GM23338 (cell line): ENCODE results near the gene SLC13A4. TPM values are rescaled to one million over a fixed set of nuclear protein-coding genes. Genes with fewer than 3 reads are reported as not detected.

ENCODE experiments used
- ATAC-seq: fragments of 200-7000 bp; cut with Tn5 transposase; 3 replicates; pipeline ENCODE4 v1.9.1; 2020
- DNase-seq: peaks from one replicate; pipeline ENCODE4 v3.0.0-alpha.2; 2015; ENCODE audit warnings: low spot score
- H2AFZ ChIP-seq: fragments of 200-600 bp; sonication (generic); 2 replicates; pipeline ENCODE4 v1.8.0; 2016; ENCODE audit warnings: antibody characterized with exemption, mild to moderate bottlenecking, moderate library complexity
- H3F3A ChIP-seq: fragments of 200-600 bp; sonication (generic); replicated peaks from 2 replicates; pipeline ENCODE4 v1.8.0; 2017; ENCODE audit warnings: antibody characterized with exemption, mixed run types, low read depth
- H3K27ac ChIP-seq: fragments of 200-600 bp; sonication (generic); 2 replicates; pipeline ENCODE4 v1.6.1; 2016; ENCODE audit warnings: low read depth
- H3K27me3 ChIP-seq: fragments of 200-600 bp; sonication (generic); 2 replicates; pipeline ENCODE4 v1.8.0; 2016; ENCODE audit warnings: mild to moderate bottlenecking, mixed run types, moderate library complexity; ENCODE audit not compliant: insufficient read depth
- H3K36me3 ChIP-seq: fragments of 200-600 bp; sonication (generic); 2 replicates; pipeline ENCODE4 v1.8.0; 2016; ENCODE audit warnings: mild to moderate bottlenecking; ENCODE audit not compliant: insufficient read depth
- H3K4me1 ChIP-seq: fragments of 200-600 bp; sonication (generic); 2 replicates; pipeline ENCODE4 v1.8.0; 2016; ENCODE audit warnings: mild to moderate bottlenecking, moderate library complexity; ENCODE audit not compliant: insufficient read depth
- H3K4me2 ChIP-seq: fragments of 200-600 bp; sonication (generic); 2 replicates; pipeline ENCODE4 v1.7.1; 2017; ENCODE audit warnings: mixed run types
- H3K4me3 ChIP-seq: fragments of 200-600 bp; sonication (generic); 2 replicates; pipeline ENCODE4 v1.6.1; 2016; ENCODE audit warnings: mixed run types
- H3K79me2 ChIP-seq: fragments of 200-600 bp; sonication (generic); replicated peaks from 2 replicates; pipeline ENCODE4 v1.8.0; 2017; ENCODE audit warnings: mild to moderate bottlenecking; ENCODE audit not compliant: insufficient read depth
- H3K9me2 ChIP-seq: fragments of 200-600 bp; sonication (generic); 2 replicates; pipeline ENCODE4 v1.8.0; 2017; ENCODE audit not compliant: insufficient read depth
- H4K20me1 ChIP-seq: fragments of 200-600 bp; sonication (generic); replicated peaks from 2 replicates; pipeline ENCODE4 v1.8.0; 2017; ENCODE audit warnings: mild to moderate bottlenecking; ENCODE audit not compliant: insufficient read depth
- H3K27ac Mint-ChIP-seq: 2 replicates; pipeline ENCODE4 v1.8.0; 2020; ENCODE audit warnings: inconsistent platforms, mild to moderate bottlenecking, moderate library complexity, mixed read lengths
- H3K27me3 Mint-ChIP-seq: 3 replicates; pipeline ENCODE4 v1.8.0; 2022; ENCODE audit warnings: low read depth, mild to moderate bottlenecking, moderate library complexity, mixed read lengths, inconsistent platforms; ENCODE audit not compliant: insufficient read depth, poor library complexity
- H3K36me3 Mint-ChIP-seq: 3 replicates; pipeline ENCODE4 v1.8.0; 2021; ENCODE audit warnings: low read depth, mild to moderate bottlenecking, inconsistent platforms, moderate library complexity, mixed read lengths
- H3K4me1 Mint-ChIP-seq: 3 replicates; pipeline ENCODE4 v1.8.0; 2020; ENCODE audit warnings: mild to moderate bottlenecking, inconsistent platforms, mixed read lengths
- H3K4me3 Mint-ChIP-seq: 3 replicates; pipeline ENCODE4 v1.8.0; 2021; ENCODE audit warnings: moderate library complexity, mild to moderate bottlenecking, inconsistent platforms, mixed read lengths
- H3K9me3 Mint-ChIP-seq: 3 replicates; pipeline ENCODE4 v1.8.0; 2020; ENCODE audit warnings: moderate library complexity, mild to moderate bottlenecking, inconsistent platforms, mixed read lengths
- CREB1 ChIP-seq: fragments of 250-450 bp; sonication (Bioruptor Pico); IDR thresholded peaks from 2 replicates; pipeline ENCODE4 v1.5.0; 2020; ENCODE audit warnings: low read depth, mild to moderate bottlenecking, moderate library complexity
- EZH2 ChIP-seq: fragments of 200-600 bp; sonication (generic); IDR thresholded peaks from one replicate; pipeline ENCODE4 v1.8.0; 2017; ENCODE audit warnings: antibody characterized with exemption, mild to moderate bottlenecking, low read depth; ENCODE audit not compliant: unreplicated experiment
- EZH2phosphoT487 ChIP-seq: fragments of 200-600 bp; sonication (generic); IDR thresholded peaks from one replicate; pipeline ENCODE4 v1.8.1; 2018; ENCODE audit warnings: antibody characterized with exemption; ENCODE audit not compliant: unreplicated experiment
- JUNB ChIP-seq: IDR thresholded peaks from one replicate; pipeline ENCODE4 v1.6.1; 2016; ENCODE audit warnings: antibody characterized with exemption; ENCODE audit not compliant: unreplicated experiment
- NANOG ChIP-seq: IDR thresholded peaks from 2 replicates; pipeline ENCODE4 v1.6.1; 2016; ENCODE audit warnings: antibody characterized with exemption, borderline replicate concordance
- POLR2AphosphoS5 ChIP-seq: IDR thresholded peaks from 2 replicates; pipeline ENCODE4 v1.6.1; 2016; ENCODE audit warnings: antibody characterized with exemption, low read depth
- STAT1 ChIP-seq: IDR thresholded peaks from one replicate; pipeline ENCODE4 v1.6.1; 2016; ENCODE audit warnings: antibody characterized with exemption; ENCODE audit not compliant: unreplicated experiment
- ZNF114 ChIP-seq: fragments of 250-450 bp; sonication (Bioruptor Pico); IDR thresholded peaks from 2 replicates; pipeline ENCODE4 v1.5.0; 2020; ENCODE audit warnings: mild to moderate bottlenecking, moderate library complexity
- ZNF331 ChIP-seq: fragments of 250-450 bp; sonication (Bioruptor Pico); IDR thresholded peaks from 2 replicates; pipeline ENCODE4 v1.5.0; 2020; ENCODE audit warnings: low read depth, mild to moderate bottlenecking, moderate library complexity
- polyA plus RNA-seq: library from polyadenylated mRNA; unstranded; fragments of >200 nt; fragmentation: Nextera tagmentation; extraction: Ambion mirVana; gene quantifications from 2 replicates; pipeline ENCODE4 v1.2.1, GENCODE V29; 2016
- total RNA-seq: library from RNA; depleted of rRNA; stranded (reverse); fragments of >200 nt; shearing (Covaris generic); gene quantifications from 2 replicates; pipeline ENCODE4 v1.2.3, GENCODE V29; 2014
- TF ChIP-seq, protein P1 (sequence below): IDR thresholded peaks from one replicate; pipeline ENCODE4 v1.6.1; 2018; ENCODE audit warnings: antibody characterized with exemption; ENCODE audit not compliant: unreplicated experiment
- TF ChIP-seq, protein P2 (sequence below): IDR thresholded peaks from 2 replicates; pipeline ENCODE4 v1.6.1; 2016; ENCODE audit warnings: antibody characterized with exemption
- TF ChIP-seq, protein P3 (sequence below): fragments of 250-450 bp; sonication (Bioruptor Pico); IDR thresholded peaks from 2 replicates; pipeline ENCODE4 v1.5.0; 2020; ENCODE audit warnings: mild to moderate bottlenecking, moderate library complexity
- TF ChIP-seq, protein P4 (sequence below), 2 experiments: fragments of 200-600 bp in 1 of 2; sonication (generic) in 1 of 2; conservative IDR thresholded peaks; 2 replicates each; pipeline versions ENCODE4 v1.5.1 to v1.6.1; 2016 to 2017; ENCODE audit warnings: antibody characterized with exemption in 2 of 2, low read depth in 2 of 2, mild to moderate bottlenecking in 2 of 2, moderate library complexity in 1 of 2

Gene SLC13A4
- total and polyA plus RNA-seq, 2 experiments from 2014 or later: 1.7 to 2.3 TPM

DNA sequence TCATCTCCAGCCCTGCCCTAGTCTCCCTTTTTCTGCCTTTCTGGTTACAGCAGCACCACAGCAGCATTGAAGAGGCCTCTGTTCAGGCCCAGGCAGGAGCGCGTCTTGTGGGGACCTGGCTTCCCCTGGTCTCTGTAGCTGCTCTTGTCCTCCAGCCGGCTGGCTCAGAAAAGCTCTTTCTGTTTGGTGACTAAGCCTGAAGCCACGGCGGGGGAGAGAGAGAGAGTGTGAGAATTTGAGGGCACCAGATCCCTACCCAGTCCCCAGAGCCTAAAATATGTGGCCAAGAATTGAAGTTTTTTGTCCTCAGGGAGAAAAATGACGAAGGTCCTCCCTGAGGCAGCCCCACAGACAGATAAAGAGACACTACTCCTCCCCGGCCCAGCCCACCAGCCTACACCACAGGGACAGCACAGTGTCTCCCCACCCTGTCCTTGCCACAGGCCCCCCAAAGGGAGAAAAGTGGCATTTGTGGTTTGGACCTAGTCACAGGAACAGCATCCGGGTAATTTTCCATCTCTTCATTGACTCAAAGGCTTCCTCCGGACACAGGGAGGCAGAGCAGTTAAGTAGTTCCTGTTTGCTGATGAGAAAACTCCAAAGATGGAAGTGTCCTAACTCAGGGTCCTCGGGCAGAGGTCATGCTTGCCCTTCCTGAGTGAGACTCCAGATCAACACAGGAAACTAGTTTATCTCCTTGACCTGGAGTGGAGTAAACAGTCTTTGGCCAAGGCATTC lies 33.9 kb upstream of the SLC13A4 start:
- no peak overlapping the region for H3K27ac ChIP-seq
- Mint-ChIP-seq H3K4me1 (peaks cover 17% of the 10 kb centered on the region), H3K4me3 (no peak overlapping the region), H3K27ac (no peak overlapping the region), H3K9me3 (no peaks in the 10 kb centered on the region; the same call in 1 of the 3 replicates), H3K36me3 (peaks cover under 1% of the 10 kb centered on the region; the same call in 1 of the 3 replicates), H3K27me3 (peaks cover 7% of the 10 kb centered on the region)
- no peaks in the 10 kb centered on the region for H3K27me3 ChIP-seq
- H3K9me2 ChIP-seq: 0 out of 2 replicates have a peak, but pooled peaks cover 3% of the 10 kb centered on the region
- H2AFZ ChIP-seq: peak overlapping the region; percentile 66; the same call in 1 of the 2 replicates
- no peak overlapping the region for H3K4me2 ChIP-seq
- no peaks in the 10 kb centered on the region for H4K20me1 ChIP-seq
- no peaks in the 10 kb centered on the region for H3K36me3 ChIP-seq
- H3F3A ChIP-seq: no peaks in the 10 kb centered on the region
- ATAC-seq (no peak), DNase-seq (no peak)
- H3K4me3 ChIP-seq: no peak overlapping the region
- peaks cover 13% of the 10 kb centered on the region; the same call in 1 of the 2 replicates for H3K4me1 ChIP-seq
- TF ChIP-seq ZNF331 (no peak), ZNF114 (CRISPR knock-in tag) (no peak), EZH2 (no peak), NANOG (no peak), STAT1 (no peak), CREB1 (CRISPR knock-in tag) (no peak), JUNB (no peak), EZH2phosphoT487 (no peak), POLR2AphosphoS5 (no peak)
- TF ChIP-seq, protein P1, sequence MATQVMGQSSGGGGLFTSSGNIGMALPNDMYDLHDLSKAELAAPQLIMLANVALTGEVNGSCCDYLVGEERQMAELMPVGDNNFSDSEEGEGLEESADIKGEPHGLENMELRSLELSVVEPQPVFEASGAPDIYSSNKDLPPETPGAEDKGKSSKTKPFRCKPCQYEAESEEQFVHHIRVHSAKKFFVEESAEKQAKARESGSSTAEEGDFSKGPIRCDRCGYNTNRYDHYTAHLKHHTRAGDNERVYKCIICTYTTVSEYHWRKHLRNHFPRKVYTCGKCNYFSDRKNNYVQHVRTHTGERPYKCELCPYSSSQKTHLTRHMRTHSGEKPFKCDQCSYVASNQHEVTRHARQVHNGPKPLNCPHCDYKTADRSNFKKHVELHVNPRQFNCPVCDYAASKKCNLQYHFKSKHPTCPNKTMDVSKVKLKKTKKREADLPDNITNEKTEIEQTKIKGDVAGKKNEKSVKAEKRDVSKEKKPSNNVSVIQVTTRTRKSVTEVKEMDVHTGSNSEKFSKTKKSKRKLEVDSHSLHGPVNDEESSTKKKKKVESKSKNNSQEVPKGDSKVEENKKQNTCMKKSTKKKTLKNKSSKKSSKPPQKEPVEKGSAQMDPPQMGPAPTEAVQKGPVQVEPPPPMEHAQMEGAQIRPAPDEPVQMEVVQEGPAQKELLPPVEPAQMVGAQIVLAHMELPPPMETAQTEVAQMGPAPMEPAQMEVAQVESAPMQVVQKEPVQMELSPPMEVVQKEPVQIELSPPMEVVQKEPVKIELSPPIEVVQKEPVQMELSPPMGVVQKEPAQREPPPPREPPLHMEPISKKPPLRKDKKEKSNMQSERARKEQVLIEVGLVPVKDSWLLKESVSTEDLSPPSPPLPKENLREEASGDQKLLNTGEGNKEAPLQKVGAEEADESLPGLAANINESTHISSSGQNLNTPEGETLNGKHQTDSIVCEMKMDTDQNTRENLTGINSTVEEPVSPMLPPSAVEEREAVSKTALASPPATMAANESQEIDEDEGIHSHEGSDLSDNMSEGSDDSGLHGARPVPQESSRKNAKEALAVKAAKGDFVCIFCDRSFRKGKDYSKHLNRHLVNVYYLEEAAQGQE: no peak
- TF ChIP-seq, protein P2, sequence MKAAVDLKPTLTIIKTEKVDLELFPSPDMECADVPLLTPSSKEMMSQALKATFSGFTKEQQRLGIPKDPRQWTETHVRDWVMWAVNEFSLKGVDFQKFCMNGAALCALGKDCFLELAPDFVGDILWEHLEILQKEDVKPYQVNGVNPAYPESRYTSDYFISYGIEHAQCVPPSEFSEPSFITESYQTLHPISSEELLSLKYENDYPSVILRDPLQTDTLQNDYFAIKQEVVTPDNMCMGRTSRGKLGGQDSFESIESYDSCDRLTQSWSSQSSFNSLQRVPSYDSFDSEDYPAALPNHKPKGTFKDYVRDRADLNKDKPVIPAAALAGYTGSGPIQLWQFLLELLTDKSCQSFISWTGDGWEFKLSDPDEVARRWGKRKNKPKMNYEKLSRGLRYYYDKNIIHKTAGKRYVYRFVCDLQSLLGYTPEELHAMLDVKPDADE: no peak
- TF ChIP-seq, protein P3, sequence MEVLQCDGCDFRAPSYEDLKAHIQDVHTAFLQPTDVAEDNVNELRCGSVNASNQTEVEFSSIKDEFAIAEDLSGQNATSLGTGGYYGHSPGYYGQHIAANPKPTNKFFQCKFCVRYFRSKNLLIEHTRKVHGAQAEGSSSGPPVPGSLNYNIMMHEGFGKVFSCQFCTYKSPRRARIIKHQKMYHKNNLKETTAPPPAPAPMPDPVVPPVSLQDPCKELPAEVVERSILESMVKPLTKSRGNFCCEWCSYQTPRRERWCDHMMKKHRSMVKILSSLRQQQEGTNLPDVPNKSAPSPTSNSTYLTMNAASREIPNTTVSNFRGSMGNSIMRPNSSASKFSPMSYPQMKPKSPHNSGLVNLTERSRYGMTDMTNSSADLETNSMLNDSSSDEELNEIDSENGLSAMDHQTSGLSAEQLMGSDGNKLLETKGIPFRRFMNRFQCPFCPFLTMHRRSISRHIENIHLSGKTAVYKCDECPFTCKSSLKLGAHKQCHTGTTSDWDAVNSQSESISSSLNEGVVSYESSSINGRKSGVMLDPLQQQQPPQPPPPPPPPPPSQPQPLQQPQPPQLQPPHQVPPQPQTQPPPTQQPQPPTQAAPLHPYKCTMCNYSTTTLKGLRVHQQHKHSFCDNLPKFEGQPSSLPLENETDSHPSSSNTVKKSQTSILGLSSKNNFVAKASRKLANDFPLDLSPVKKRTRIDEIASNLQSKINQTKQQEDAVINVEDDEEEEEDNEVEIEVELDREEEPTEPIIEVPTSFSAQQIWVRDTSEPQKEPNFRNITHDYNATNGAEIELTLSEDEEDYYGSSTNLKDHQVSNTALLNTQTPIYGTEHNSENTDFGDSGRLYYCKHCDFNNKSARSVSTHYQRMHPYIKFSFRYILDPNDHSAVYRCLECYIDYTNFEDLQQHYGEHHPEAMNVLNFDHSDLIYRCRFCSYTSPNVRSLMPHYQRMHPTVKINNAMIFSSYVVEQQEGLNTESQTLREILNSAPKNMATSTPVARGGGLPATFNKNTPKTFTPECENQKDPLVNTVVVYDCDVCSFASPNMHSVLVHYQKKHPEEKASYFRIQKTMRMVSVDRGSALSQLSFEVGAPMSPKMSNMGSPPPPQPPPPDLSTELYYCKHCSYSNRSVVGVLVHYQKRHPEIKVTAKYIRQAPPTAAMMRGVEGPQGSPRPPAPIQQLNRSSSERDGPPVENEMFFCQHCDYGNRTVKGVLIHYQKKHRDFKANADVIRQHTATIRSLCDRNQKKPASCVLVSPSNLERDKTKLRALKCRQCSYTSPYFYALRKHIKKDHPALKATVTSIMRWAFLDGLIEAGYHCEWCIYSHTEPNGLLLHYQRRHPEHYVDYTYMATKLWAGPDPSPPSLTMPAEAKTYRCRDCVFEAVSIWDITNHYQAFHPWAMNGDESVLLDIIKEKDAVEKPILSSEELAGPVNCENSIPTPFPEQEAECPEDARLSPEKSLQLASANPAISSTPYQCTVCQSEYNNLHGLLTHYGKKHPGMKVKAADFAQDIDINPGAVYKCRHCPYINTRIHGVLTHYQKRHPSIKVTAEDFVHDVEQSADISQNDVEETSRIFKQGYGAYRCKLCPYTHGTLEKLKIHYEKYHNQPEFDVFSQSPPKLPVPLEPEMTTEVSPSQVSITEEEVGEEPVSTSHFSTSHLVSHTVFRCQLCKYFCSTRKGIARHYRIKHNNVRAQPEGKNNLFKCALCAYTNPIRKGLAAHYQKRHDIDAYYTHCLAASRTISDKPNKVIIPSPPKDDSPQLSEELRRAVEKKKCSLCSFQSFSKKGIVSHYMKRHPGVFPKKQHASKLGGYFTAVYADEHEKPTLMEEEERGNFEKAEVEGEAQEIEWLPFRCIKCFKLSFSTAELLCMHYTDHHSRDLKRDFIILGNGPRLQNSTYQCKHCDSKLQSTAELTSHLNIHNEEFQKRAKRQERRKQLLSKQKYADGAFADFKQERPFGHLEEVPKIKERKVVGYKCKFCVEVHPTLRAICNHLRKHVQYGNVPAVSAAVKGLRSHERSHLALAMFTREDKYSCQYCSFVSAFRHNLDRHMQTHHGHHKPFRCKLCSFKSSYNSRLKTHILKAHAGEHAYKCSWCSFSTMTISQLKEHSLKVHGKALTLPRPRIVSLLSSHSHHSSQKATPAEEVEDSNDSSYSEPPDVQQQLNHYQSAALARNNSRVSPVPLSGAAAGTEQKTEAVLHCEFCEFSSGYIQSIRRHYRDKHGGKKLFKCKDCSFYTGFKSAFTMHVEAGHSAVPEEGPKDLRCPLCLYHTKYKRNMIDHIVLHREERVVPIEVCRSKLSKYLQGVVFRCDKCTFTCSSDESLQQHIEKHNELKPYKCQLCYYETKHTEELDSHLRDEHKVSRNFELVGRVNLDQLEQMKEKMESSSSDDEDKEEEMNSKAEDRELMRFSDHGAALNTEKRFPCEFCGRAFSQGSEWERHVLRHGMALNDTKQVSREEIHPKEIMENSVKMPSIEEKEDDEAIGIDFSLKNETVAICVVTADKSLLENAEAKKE: no peak
- TF ChIP-seq, protein P4, sequence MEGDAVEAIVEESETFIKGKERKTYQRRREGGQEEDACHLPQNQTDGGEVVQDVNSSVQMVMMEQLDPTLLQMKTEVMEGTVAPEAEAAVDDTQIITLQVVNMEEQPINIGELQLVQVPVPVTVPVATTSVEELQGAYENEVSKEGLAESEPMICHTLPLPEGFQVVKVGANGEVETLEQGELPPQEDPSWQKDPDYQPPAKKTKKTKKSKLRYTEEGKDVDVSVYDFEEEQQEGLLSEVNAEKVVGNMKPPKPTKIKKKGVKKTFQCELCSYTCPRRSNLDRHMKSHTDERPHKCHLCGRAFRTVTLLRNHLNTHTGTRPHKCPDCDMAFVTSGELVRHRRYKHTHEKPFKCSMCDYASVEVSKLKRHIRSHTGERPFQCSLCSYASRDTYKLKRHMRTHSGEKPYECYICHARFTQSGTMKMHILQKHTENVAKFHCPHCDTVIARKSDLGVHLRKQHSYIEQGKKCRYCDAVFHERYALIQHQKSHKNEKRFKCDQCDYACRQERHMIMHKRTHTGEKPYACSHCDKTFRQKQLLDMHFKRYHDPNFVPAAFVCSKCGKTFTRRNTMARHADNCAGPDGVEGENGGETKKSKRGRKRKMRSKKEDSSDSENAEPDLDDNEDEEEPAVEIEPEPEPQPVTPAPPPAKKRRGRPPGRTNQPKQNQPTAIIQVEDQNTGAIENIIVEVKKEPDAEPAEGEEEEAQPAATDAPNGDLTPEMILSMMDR (conservative IDR thresholded peaks at IDR 0.05; ENCODE audit: low read depth in 2 of 2): no peak
- H3K79me2 ChIP-seq: no peaks in the 10 kb centered on the region
